GM19023 (cell line): Measurements from ENCODE around the gene AOAH.
"Not testable (repeated sequence)": the region's sequence is repeated elsewhere in the genome, so short reads cannot be mapped to it uniquely, and the experiment has no call there.

ENCODE experiments used
- ATAC-seq: cut with Tn5 transposase; IDR thresholded peaks from one replicate; pipeline ENCODE4 v1.9.1; 2021; ENCODE audit warnings: mild to moderate bottlenecking, moderate library complexity; ENCODE audit not compliant: unreplicated experiment

AOAH gene

GRCh38 chr7:36741866-36742265 is 17.6 kb upstream of the AOAH start:
- no peak for ATAC-seq

DNA sequence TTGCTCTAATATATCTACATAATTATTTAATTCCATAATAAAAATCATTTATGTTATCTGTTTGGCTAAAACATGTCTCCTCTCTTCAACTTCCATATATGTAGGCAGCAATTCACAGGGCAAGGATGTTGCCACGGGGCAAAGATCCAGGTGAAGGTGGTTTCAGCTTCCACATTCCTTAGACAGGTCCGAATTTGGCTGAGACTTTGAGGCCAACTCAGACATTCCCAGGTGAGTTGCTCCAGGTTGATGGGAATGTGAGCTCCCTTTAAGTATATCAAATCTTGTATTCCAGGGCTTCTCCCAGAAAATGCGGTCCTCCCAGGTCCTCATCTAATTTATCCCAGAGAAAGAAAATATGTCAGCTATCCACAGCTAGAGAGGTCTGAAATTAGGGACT is 15.1 kb upstream of the AOAH start:
- ATAC-seq: no peak

- ATAC-seq: peak; percentile 95
Observed at GRCh38 chr7:36736899-36737211, 12.6 kb upstream of the AOAH start.

- ATAC-seq: no peak
Observed at GRCh38 chr7:36736090-36736898, 12.0 kb upstream of the AOAH start.

- ATAC-seq: no peak
Observed at GRCh38 chr7:36735172-36735571, 10.9 kb upstream of the AOAH start.

- no peak for ATAC-seq
Observed at GRCh38 chr7:36734731-36735130, 10.4 kb upstream of the AOAH start.

GRCh38 chr7:36733411-36733810 is 9.1 kb upstream of the AOAH start:
- ATAC-seq: no peak

GRCh38 chr7:36732806-36733205 is 8.5 kb upstream of the AOAH start:
- no peak for ATAC-seq

DNA sequence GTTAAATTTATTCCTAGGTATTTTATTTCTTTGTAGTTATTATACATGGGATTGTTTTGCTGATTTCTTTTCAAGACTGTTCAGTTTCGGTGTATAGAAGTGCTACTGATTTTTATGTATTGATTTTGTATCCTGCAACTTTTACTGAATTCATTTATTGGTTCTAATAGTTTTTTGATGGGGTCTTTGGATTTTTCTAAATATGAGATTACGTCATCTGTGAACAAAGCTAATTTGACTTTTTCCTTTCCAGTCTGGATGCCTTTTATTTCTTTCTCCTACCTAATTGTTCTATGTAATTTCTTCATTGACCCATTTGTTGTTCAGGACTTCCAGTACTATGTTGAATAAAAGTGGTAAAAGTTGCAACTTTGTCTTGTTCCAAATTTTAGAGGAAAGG is 5.8 kb upstream of the AOAH start:
- no peak for ATAC-seq

DNA sequence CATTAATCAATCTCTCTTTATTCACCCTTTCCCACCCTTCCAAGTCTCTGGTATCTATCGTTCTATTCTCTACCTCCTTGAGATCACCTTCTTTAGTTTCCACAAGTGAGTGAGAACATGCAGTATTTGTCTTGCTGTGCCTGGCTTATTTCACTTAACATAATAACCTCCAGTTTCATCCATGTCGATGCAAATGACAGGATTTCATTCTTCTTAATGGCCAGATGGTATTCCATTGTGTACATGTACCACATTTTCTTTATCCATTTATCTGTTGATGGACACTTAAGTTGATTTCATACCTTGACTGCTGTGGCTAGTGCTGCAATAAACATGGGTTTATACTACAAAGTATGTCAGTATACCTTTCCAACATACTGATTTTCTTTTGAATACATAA is 3.8 kb upstream of the AOAH start:
- ATAC-seq: no peak

DNA sequence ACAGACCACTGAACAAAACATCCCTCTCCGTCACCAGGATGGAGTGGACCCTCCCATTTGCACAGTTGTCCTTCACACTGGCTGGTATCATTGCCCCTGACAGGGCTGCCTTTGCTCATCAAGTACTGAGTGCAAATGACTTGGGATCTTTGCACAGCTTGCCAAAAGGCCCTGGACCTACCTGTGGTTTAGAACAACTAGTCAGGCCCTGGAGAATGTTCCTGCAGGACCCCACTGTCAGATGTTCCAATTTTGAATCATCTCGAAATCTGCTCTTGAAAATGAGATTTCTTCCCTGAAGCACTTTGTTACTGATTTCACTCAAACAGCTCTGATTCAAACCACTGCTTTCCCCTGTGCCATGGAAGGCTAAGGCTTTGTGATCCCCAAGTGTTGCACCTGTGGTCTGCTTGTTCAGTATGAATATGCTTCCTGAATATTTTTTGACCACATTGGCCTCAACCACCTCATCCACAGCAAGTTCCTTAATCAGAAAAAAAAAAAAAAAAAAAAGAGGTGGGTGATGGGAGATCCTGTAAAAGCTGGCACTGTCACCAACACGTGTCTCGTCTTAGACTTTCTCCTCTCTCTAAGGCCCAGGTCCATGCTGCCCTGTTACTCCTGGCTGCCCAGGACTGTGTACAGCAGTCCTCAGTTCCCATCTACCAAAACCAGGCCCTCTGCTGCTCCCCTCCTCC is 2.7 kb upstream of the AOAH start:
- ATAC-seq: no peak

GRCh38 chr7:36726311-36726710 is 2.0 kb upstream of the AOAH start:
- no peak for ATAC-seq

- no peak for ATAC-seq
Observed at GRCh38 chr7:36724996-36725395, 702 bp upstream of the AOAH start.

GRCh38 chr7:36723291-36723690 is 1.0 kb downstream of the AOAH start:
- no peak for ATAC-seq

- ATAC-seq: no peak
Observed at GRCh38 chr7:36719083-36719632, 5.1 kb downstream of the AOAH start.

GRCh38 chr7:36717586-36717985 is 6.7 kb downstream of the AOAH start:
- ATAC-seq: no peak

GRCh38 chr7:36716802-36717201 is 7.5 kb downstream of the AOAH start:
- ATAC-seq: not testable (repeated sequence)

GRCh38 chr7:36712015-36712414 is 12.3 kb downstream of the AOAH start:
- no peak for ATAC-seq

DNA sequence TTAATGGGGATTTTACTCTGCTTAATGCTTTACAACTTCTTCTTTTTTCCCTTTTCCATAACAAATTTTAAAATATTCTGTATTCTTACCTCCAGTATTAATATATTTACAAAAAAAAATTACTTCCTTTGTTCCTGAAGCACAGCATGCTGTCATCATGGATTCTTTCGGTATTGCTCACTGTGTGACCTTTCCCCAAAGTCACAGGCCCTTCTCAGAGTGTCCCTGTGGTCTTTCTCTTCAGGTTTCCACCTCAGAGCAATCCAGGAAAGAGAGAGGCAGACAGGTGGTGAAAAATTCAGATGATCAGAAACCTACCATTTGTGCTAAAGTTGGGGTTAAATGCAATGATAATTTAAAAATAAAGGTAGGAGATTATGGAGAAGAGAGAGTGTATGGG is 13.0 kb downstream of the AOAH start:
- no peak for ATAC-seq

- no peak for ATAC-seq
Observed at GRCh38 chr7:36710186-36710791, 14.0 kb downstream of the AOAH start.

- ATAC-seq: no peak
Observed at GRCh38 chr7:36708767-36709166, 15.5 kb downstream of the AOAH start.

GRCh38 chr7:36707898-36708297 is 16.4 kb downstream of the AOAH start:
- no peak for ATAC-seq
